Measurements from ENCODE around the gene AUTS2. TPM values are rescaled to one million over a fixed set of nuclear protein-coding genes. Genes with fewer than 3 reads are reported as not detected.

The AUTS2 gene
- total and polyA plus RNA-seq, 10 of the 15 experiments (the other 5 are each of a cell fraction or from before 2014, with no cell fraction given), result 6.4 to 55.6 (median 21.6) TPM

DNA sequence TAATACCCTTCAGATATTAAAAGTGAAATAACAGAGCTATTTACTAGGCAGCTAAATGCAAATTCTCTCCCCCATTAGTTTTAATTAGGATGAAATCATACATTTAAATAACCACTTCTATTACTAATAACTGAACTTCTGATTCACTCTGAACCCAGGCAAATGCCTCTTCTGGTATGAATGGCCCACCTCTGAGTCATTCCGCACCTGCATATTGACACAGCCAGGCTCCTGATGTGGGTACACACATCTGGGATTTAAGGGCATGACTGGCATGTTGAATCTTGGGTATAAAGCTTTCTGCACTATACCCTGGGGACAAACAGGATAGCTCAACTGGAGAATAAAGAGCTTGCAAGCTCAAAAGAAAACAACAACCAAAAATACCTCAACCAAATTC, 140.9 kb downstream of the AUTS2 start (continued):
- TF ChIP-seq, protein P1, sequence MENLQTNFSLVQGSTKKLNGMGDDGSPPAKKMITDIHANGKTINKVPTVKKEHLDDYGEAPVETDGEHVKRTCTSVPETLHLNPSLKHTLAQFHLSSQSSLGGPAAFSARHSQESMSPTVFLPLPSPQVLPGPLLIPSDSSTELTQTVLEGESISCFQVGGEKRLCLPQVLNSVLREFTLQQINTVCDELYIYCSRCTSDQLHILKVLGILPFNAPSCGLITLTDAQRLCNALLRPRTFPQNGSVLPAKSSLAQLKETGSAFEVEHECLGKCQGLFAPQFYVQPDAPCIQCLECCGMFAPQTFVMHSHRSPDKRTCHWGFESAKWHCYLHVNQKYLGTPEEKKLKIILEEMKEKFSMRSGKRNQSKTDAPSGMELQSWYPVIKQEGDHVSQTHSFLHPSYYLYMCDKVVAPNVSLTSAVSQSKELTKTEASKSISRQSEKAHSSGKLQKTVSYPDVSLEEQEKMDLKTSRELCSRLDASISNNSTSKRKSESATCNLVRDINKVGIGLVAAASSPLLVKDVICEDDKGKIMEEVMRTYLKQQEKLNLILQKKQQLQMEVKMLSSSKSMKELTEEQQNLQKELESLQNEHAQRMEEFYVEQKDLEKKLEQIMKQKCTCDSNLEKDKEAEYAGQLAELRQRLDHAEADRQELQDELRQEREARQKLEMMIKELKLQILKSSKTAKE (IDR thresholded peaks at IDR 0.05; ENCODE audit: low read depth, poor library complexity, severe bottlenecking), result peak; percentile 93
- peak; percentile 69; the same call in 1 of the 2 replicates for TF ChIP-seq ESRRA (IDR thresholded peaks at IDR 0.05; ENCODE audit: low read length)
- peak; percentile 88 for TF ChIP-seq RELB (IDR thresholded peaks at IDR 0.05; ENCODE audit: low read depth)
- no peak for TF ChIP-seq YBX1 (IDR thresholded peaks at IDR 0.05)
- TF ChIP-seq KAT2A (conservative IDR thresholded peaks at IDR 0.05; ENCODE audit: control insufficient read depth, low read depth, low read length), result no peak
- no peak for TF ChIP-seq NFYB (IDR thresholded peaks at IDR 0.05; ENCODE audit: insufficient read depth, low read depth, low read length)
- no peak for TF ChIP-seq ZNF274 (IDR thresholded peaks at IDR 0.05; ENCODE audit: insufficient read depth, insufficient read length)
- TF ChIP-seq NR2F1 (conservative IDR thresholded peaks at IDR 0.05), result peak; percentile 97
- TF ChIP-seq IRF5 (IDR thresholded peaks at IDR 0.05; ENCODE audit: borderline replicate concordance), result no peak
- TF ChIP-seq GATAD2B (conservative IDR thresholded peaks at IDR 0.05; ENCODE audit: low read depth), result peak; percentile 95
- TF ChIP-seq, protein P2, sequence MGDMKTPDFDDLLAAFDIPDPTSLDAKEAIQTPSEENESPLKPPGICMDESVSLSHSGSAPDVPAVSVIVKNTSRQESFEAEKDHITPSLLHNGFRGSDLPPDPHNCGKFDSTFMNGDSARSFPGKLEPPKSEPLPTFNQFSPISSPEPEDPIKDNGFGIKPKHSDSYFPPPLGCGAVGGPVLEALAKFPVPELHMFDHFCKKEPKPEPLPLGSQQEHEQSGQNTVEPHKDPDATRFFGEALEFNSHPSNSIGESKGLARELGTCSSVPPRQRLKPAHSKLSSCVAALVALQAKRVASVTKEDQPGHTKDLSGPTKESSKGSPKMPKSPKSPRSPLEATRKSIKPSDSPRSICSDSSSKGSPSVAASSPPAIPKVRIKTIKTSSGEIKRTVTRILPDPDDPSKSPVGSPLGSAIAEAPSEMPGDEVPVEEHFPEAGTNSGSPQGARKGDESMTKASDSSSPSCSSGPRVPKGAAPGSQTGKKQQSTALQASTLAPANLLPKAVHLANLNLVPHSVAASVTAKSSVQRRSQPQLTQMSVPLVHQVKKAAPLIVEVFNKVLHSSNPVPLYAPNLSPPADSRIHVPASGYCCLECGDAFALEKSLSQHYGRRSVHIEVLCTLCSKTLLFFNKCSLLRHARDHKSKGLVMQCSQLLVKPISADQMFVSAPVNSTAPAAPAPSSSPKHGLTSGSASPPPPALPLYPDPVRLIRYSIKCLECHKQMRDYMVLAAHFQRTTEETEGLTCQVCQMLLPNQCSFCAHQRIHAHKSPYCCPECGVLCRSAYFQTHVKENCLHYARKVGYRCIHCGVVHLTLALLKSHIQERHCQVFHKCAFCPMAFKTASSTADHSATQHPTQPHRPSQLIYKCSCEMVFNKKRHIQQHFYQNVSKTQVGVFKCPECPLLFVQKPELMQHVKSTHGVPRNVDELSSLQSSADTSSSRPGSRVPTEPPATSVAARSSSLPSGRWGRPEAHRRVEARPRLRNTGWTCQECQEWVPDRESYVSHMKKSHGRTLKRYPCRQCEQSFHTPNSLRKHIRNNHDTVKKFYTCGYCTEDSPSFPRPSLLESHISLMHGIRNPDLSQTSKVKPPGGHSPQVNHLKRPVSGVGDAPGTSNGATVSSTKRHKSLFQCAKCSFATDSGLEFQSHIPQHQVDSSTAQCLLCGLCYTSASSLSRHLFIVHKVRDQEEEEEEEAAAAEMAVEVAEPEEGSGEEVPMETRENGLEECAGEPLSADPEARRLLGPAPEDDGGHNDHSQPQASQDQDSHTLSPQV (IDR thresholded peaks at IDR 0.05), result no peak
- TF ChIP-seq RCOR1 (conservative IDR thresholded peaks at IDR 0.05; ENCODE audit: low read depth, low read length), result peak; percentile 85; the same call in 1 of the 2 replicates
- TF ChIP-seq CBX3 (IDR thresholded peaks at IDR 0.05; ENCODE audit: borderline replicate concordance, low read depth), result no peak
- peak; percentile 71; the same call in 1 of the 2 replicates for TF ChIP-seq STAT3 (IDR thresholded peaks at IDR 0.05; ENCODE audit: low read depth, low read length)
- peak; percentile 100 for TF ChIP-seq EED (IDR thresholded peaks at IDR 0.05; ENCODE audit: low read depth)
- TF ChIP-seq, protein P3, sequence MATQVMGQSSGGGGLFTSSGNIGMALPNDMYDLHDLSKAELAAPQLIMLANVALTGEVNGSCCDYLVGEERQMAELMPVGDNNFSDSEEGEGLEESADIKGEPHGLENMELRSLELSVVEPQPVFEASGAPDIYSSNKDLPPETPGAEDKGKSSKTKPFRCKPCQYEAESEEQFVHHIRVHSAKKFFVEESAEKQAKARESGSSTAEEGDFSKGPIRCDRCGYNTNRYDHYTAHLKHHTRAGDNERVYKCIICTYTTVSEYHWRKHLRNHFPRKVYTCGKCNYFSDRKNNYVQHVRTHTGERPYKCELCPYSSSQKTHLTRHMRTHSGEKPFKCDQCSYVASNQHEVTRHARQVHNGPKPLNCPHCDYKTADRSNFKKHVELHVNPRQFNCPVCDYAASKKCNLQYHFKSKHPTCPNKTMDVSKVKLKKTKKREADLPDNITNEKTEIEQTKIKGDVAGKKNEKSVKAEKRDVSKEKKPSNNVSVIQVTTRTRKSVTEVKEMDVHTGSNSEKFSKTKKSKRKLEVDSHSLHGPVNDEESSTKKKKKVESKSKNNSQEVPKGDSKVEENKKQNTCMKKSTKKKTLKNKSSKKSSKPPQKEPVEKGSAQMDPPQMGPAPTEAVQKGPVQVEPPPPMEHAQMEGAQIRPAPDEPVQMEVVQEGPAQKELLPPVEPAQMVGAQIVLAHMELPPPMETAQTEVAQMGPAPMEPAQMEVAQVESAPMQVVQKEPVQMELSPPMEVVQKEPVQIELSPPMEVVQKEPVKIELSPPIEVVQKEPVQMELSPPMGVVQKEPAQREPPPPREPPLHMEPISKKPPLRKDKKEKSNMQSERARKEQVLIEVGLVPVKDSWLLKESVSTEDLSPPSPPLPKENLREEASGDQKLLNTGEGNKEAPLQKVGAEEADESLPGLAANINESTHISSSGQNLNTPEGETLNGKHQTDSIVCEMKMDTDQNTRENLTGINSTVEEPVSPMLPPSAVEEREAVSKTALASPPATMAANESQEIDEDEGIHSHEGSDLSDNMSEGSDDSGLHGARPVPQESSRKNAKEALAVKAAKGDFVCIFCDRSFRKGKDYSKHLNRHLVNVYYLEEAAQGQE (IDR thresholded peaks at IDR 0.05; ENCODE audit: low read depth, low read length), result peak; percentile 32; the same call in 1 of the 2 replicates
- TF ChIP-seq SREBF2 (IDR thresholded peaks at IDR 0.05; ENCODE audit: low read length), result no peak
- no peak for TF ChIP-seq NFXL1 (IDR thresholded peaks at IDR 0.05; ENCODE audit: borderline replicate concordance)

Measured in GM12878 (cell line).